ENCODE data around the gene IGF2.

IGF2 gene

DNA sequence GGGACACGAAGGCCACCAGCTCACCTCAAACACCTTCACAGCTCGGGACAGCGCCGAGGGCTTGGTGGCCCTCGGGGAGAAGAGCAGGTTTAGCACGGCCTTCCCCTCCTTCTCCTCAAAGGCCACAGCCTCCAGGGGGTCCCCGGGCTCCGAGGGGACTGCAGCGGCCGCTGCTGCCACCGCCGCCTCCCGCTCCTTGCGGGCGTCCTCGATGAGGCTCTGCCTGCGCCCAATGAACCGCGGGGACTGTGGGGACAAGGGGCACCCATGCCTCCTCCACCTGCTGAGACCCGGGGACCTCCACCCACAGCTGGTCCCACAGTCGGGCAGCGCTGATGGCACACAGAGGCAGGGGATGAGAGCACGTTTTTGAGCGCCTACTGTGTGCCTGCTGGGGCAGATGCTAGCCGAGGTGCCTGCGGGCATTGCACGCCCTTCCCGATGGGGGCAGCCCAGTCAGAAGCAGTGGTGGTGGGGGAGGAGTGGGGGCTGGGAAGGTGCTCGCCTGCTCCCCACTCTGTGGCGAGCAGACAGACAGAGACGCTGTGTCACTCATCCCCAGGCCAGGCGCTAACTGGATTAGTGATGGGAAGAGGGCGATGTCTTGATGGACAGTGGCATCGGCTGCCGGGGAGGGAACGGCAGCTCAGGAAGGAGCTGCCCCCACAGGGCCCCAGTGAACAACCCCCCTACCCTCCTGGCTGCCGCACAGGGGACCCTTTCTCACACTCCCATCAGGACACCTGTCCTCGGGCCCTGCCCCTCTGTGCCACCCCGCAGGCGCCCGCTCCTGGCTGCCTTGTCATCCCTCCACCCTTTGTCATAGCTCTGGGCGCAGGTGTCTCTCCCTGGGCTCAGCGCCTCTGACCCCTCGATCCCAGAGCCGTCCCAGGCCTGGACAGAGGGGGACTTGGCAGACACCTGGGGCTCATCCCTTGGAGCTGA is 30.7 kb upstream of the IGF2 start:
- DNase-seq, result no peak

DNA sequence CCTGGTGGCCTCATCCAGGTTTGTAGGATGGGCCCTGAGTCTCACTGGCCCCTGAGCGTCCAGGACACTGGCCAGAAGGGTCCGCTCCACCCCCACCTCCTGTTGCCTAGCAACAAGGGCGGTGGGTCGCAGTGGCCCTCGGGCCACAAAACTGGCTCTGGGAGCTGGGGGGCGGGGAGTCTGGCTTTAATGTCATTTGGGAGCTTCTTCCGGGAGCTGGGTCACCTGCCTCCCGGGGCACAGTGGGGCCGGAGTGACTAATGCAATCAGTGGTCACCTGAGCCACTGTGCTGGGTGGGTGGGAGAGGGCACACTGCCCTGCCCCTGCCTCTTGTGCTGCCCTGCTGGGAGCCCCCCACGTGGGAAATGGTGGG is 29.8 kb upstream of the IGF2 start:
- no peak for DNase-seq

DNA sequence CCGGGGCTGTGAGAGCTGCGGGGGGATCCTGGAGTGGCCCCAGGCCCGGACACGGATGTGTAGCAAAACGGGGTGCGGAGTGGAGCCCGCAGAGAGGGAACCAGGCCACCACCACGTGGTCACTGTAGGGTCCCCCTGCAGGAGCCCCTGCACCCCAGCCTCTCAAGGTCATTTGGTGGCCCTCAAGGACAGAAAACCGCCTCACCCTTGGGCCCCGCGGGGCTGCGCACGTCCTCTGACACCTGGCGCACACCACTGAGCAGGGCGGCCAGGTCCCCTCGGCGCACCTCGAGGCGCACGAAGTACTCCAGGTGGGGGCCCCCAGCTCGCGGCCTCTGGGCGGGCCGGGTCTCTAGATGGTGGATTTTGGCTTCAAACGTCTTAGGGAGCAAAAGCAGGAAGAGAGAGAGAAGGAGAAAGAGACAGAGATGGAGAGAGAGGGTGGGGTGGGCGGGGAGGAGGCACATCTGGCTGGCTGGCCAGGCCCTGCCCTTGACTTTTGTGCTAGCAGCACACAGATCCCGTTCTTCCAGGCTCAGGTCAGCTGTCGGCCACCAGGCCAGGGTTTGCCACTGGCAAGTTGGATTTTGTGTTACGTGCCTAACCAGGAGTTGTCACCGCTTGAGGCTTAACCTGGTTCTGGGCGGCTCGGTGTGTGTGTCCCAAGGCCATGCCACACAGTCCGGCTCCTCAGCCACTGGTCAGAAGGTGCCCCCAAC is 29.3 kb upstream of the IGF2 start:
- DNase-seq, result no peak

DNA sequence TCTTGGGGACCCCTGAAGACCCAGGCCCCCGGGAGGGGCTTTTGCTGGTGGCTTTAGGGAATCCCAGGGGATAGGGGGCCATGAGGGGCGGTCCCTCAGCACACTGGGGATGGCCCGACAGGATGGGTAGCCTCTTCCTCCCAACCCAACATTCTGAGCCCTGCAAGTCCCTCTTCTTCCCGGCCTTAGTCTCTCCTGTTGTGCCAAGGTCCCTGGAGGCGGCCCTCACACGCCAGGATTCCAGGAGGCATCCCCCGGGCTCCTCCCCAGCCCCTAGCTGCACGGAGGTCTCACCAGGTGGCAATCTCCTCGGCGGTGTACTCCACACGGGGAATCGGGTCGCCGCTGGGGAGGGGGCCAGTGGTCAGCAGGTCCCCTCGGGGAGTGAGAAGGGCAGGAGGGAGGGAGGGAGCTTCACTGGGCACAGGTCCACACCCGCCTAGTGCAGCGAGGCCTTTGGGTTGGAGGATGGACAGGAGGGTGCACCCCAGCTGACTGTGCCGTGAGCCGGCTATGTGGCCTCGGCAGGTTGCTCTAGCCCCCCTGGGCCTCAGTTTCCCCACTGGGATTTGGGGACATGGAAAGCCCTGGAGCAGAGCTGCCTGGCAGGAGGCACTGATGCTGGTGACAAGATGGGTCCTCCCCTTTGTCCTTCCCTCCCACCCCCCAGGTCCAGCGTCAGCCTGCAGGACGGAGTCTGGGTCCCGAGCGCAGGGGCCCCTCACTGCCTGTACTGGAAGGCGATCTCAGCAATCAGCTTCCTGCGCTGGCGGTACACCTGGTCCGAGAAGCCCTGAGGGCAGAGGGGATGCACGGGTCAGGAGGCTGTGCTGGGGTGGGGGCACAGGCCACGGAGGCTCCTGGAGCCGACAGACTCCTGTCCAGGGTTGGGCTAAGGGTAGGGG is 28.2 kb upstream of the IGF2 start:
- no peak for DNase-seq

DNA sequence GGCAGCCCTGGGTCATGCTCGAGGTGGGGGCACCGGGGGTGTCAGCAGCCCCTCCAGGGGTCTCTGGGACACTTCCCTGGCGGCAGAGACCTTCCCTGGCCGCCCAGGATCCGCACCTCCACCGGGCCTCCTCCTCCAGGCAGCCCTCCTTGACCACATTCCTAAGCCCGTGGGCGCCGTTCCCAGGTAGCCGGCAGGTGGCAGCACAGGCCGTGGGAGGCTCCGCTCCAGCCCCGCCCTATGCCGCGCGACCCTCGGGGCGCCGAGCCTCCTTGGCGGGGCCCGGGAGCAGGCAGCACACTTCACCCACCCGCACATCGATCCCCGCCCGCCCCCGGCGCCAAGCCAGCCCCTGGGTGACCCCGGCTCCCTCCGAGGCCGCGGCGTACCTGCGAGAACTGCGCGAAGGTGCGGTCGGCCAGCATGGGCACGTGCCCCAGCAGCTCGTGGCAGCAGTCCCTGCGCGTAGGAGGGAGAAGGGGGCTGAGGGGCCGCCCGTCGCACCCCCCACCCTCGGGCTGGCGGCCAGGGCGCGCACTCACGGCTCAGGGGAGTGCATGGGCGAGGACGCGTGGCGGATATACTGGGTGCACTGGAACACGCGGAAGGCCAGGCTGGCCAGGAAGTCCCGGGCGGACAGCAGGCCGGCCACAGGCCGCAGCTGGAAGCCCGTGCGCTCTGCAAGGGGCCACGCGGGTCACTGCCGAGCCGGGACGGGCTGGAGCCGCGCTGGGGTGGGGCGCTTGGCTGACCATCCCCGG is 27.1 kb upstream of the IGF2 start:
- DNase-seq, result no peak

DNA sequence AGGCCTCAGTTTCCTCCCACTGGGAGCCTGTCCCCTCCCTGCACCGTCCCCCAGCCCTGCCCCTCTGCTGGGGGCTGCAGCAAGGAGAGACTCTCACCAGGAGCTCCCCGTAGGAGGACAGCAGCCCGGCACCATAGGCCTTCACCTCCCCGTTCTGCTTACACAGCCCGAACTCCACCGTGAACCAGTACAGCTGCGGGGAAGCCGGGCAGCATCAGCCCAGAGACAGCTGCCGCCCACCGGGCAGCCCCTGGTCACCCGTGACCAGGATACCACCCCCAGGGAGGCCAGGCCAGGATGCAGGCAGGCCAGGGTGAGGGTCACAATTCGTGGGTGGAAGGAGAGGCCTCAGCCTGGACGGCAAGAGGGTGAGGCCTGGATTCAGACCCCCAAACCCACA is 26.4 kb upstream of the IGF2 start:
- no peak for DNase-seq

DNA sequence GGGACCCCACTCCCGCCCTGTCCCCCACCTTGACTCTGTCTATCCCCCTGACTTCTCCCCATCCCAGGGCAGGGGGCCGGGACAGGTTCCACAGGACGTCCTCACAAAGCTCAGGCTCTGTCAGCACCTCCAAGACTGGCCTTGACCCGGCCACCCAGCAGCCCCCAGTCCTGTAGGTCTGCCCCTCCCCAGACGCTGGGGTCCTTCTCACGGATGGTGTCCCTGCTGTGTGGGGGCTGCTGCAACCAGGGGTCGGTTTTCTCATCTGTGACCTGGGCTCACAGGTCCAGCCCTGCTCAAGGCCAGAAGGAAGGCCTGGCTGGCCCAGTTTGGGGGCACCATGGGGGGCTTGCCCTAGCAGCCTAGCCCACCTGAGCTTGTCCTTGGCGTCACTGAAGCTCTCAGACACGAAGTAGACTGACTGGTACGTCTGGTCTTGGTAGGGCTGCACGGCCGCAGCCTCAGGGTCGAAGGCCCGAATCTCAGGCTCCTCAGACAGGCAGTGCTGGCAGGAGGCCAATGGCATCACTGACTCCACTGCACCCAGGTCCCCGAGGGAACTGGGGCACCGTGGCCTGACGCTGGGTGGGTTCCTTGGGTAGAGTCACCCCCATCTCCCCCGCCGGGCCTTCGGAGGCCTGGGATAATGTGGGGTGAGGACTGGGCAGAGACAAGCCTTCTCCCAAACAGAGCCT is 25.8 kb upstream of the IGF2 start:
- no peak for DNase-seq

DNA sequence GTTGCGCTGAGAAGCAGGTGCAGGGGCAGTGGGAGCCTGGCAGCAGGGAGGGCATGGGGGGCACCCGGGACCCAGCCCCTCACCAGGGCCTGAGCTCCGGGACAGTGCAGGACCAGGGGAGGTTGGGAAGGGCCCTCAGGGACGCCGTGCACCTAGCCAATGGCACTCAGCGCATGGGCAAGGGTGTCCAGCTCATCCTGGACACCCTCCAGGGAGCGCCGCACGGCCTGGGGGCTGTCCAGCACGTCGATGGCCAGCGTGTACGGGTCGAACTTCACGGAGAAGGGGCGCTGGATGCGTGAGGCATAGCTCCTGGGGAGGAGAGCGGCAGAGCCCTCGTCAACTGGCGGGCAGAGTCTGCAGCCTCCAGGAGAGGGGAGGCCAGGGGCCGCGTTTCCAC is 24.9 kb upstream of the IGF2 start:
- no peak for DNase-seq

DNA sequence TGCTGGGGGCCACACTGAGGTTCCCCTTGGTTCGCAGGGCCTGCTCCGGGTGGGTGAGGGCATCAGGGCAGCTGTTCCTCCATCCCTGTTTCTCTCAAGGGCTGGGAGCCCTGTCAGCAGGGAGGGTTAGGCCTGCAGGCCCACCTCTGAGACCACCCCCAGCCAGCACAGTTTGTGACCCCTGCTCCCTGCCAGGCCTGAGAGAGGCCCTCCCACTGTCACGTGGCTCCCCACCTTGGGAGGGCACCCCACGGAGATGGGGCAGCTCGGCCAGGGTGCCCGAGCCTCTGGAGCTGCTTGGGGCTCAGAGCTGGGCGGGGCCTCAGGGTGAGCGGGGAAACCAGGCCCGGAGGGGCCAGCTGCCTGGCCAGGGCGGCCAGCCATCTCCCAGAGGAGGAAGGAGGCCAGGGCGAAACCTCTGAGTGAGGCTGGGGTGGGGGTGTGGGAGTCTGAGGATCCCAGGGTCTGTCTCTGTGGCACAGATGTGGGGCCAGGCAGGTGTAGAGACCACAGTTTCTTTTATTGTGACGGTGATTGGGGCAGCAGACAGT is 24.3 kb upstream of the IGF2 start:
- DNase-seq, result no peak

DNA sequence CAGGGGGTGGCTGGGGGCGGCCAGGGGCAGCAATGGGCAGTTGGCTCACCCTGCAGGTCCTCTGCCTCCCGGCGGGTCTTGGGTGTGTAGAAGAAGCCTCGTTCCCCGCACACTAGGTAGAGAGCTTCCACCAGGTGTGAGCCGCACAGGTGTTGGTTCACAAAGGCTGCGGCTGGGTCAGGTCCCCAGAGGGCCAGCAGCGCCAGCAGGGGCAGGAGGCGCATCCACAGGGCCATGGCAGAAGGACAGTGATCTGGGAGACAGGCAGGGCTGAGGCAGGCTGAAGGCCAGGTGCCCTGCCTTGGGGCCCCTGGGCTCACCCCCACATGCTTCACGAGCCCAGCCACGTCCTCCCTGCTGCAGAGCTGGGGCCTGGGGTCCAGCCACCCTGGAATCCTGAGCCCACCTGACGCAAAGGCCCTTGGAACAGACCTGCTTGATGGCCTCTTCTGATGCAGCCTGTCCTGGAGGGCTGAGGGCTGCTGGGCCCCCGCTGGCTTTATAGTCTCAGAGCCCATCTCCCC is 21.6 kb upstream of the IGF2 start, which contains the start of gene INS:
Gene INS, minus strand, starts transcription at position 474 of the 524 bp plus-strand sequence. Its CDS starts 238 bp downstream, at position 236.
- DNase-seq, result no peak

DNA sequence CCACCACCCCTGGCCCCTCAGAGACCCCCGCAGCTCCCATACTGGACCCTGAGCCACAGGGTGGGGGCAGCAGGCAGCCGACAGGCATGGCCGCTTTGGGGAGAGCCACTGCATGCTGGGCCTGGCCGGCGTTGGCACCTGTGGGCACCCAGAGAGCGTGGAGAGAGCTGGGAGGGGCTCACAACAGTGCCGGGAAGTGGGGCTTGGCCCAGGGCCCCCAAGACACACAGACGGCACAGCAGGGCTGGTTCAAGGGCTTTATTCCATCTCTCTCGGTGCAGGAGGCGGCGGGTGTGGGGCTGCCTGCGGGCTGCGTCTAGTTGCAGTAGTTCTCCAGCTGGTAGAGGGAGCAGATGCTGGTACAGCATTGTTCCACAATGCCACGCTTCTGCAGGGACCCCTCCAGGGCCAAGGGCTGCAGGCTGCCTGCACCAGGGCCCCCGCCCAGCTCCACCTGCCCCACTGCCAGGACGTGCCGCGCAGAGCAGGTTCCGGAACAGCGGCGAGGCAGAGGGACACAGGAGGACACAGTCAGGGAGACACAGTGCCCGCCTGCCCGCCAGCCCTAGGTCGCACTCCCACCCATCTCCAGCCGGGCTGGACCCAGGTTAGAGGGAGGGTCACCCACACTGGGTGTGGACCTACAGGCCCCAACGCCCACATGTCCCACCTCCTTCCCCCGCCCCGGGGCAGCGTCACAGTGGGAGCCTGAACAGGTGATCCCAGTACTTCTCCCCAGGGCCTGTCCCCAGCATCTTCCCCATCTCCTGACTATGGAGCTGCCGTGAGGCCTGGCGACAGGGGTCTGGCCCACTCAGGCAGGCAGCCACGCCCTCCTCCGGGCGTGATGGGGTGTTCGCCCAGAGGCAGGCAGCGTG is 20.6 kb upstream of the IGF2 start:
- DNase-seq, result no peak

DNA sequence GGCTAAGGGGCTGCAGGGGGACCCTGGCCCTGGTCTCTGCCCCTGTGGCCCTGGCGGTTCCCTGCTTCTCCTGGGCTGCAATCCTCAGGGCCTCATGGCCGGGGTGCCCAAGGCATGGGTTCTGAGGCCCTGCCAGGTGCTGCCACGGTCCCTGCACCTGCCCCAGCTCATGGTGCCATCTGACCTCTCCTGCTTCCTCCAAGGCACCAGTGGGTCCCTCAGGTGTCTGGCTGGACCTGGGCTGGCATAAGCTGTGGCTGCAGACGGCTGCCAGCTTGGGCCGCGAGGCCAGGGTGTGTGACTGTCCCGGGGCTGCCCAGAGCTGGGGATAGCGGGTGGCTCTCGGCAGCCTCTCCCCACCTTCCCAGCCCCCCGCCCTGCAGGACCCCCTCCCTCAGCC is 19.8 kb upstream of the IGF2 start:
- no peak for DNase-seq

DNA sequence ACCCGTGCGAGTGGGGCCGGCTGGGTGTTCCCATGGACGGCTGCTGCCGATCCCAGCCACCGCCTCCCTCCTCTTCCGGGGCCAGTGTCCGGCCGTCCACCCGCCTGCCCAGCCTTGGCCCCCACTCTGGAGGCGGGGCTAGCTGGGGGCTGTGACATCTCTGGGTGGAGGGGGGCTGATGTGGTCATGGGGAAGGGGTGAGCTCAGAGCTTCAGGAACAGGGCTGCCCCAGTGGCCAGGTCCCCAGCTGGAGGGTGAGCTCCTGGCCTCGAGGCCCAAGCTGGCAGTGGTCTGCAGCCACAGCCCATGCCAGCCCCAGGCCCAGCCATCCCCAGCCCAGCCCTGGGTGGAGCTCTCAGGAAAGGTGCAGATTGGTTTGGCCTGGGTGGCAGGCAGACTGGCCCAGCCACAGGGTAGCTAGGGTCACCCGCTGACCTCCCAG is 19.1 kb upstream of the IGF2 start:
- DNase-seq, result no peak

DNA sequence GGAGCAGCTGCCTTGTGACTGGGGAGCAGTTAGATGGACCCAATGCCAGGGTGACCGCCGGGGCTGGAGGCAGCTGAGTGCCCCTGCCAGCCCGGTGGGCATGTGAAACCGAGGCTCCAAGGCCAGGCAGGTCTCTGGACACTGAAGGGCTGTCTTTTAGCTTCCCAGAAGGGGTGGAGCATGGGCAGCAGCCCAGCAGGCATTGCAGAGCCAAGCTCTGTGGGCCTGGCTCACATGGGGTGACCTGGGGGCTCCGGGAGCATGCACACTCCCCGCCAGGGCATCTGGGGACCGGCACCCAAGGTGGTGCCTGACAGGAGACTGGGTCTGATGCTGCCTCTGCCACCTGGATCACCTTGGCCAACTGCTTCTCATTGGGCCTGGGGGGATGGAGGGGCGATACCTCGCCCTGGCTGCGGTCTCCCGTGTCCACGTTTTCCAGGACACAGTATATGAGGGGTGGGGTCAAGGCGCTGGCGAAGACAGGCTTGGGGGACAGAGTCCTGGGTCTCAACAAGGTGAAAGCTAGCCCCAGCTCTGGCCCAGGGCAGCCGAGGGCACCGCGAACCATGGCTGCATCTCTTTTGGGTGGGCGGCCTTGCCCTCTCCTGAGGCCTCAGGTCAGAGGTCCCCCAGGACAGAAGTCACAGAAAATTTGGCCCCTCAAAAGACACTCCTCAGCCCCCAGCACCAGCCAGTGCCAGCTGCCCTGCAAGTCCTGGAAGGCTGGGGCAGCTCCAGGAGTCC is 18.3 kb upstream of the IGF2 start:
- DNase-seq, result no peak

DNA sequence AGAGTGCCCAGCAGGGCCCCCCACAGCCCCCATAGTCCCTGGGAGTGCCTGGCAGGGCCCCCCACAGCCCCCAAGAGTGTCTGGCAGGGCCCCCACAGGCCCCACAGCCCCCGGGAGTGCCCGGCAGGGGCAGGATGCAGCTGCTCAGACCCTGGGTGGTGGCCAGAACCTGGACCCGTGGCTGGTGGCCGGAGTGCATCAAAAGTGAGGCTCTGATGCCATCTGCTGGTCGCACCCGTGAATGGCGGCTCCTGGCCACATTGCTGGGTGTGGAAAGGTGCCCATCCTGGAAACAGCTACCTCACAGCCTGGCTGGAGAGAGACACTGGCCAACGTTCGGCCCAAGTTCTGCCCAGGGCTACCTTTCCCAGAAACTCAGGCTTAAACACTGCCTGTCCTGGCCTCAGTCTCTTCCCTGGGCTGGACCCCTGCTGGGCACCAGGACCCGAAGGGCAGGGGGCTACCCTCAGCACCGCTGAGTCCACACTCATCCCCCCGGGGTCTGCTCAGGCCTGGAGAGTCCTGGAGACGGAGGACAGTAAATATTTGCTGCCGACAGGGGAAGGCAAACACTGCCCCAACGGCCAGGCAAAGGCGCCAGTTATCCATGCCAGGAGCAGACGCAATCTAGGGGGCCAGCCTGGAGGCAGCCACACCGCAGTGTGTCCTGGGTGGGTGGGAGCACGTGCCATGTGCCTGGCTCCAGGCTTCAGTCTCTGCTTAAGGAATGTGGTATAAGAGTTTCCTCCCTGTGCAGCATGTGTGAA is 17.4 kb upstream of the IGF2 start:
- no peak for DNase-seq

DNA sequence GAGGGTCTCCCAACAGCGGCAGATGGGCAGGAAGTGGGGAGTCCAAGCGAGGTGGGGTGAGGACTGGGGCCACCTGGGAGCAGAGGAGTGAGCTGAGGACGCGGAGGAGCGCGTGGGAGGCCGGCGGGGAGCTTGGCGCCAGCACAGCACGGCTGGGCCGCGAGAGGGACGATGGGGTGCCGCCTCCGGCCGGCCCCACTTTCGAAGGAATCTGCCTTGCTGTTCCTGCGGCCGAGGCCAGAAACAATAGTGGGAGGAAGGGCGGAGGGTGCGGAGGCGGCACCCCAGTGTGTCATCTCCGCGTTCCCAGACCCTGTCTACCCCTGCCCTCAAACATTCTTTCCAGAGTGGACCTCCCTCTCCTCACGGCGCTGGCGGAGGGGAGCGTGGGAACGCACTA is 16.3 kb upstream of the IGF2 start:
- no peak for DNase-seq

DNA sequence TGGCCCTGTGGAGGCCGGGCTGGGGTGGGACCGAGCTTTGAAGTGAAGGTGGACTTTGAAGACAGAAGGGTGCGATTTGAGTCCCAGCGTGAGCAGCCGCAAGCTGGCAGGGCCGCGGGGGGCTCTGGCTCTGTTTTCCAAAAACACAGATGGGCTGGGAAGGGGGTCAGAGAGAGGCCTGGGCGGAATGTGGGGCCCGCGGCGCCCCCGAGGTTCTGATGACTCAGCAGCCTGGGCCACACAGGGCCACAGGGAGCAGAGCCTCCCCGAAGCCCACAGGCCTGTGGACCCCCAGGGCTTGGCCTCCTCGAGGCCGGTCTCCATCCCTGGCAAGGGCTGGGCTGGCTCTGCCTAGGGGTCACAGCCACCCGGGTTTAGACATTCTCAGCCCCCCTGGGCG is 15.7 kb upstream of the IGF2 start:
- DNase-seq, result no peak

DNA sequence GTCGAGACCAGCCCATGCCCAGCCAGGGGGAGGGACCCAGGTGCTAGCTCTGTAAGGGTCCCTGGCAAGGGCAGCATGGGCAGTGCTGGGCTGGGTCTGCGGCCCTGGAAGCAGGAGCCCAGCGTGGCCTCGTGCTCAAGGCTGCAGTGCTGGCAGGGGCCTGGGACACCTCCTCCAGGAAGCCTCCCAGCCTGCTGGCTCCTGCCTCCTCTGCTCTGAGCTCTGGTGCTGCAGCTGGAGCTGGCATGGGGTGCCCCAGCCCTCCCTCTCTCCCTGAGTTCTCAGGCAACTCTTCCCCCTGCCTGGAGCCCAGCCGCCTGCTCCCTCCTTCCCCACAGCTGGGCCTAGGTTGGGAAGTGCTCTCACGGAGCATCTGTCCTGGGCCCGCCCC is 15.0 kb upstream of the IGF2 start:
- no peak for DNase-seq
